ENCODE data around the gene NUB1. TPM values are rescaled to one million over a fixed set of nuclear protein-coding genes. Genes with fewer than 3 reads are reported as not detected.

The NUB1 gene
- total RNA-seq, 6 donors from 2014 or later = 37.0 to 80.0 (median 50.0) TPM

- H3K4me1 ChIP-seq = peaks cover 17 to 19% (median 18%) of the 10 kb centered on the region in 4 donors
Observed at GRCh38 chr7:151343516-151343915, 1.9 kb downstream of the NUB1 start.

GRCh38 chr7:151345576-151346469 is 4.2 kb downstream of the NUB1 start:
- H3K27ac ChIP-seq = no peak overlapping the region
- DNase-seq (no peak), ATAC-seq (ENCODE audit: low FRiP score in 2 of 2) (no peak)
- H3K4me1 ChIP-seq = peaks cover 25 to 38% (median 32%) of the 10 kb centered on the region in 4 donors
- no peak overlapping the region for H3K4me3 ChIP-seq
- H3K9me3 ChIP-seq = no peaks in the 10 kb centered on the region
- H3K27me3 ChIP-seq = no peaks in the 10 kb centered on the region
- TF ChIP-seq POLR2A (IDR thresholded peaks at IDR 0.05) (no peak), CTCF (IDR thresholded peaks at IDR 0.05) (no peak), POLR2AphosphoS5 (IDR thresholded peaks at IDR 0.05) (no peak), EP300 (IDR thresholded peaks at IDR 0.05) (no peak)
- 80 to 90% methylated on average over 2 of the region's 2 CpGs for WGBS, 2 donors
- peaks cover 9 to 46% (median 20%) of the 10 kb centered on the region in 4 donors for H3K36me3 ChIP-seq

More at GRCh38 chr7:151343516-151343915, 1.9 kb downstream of the NUB1 start:
- ATAC-seq (ENCODE audit: low FRiP score in 2 of 2) (no peak), DNase-seq (no peak)
- Histone ChIP-seq H3K27me3 (no peaks in the 10 kb centered on the region), H3K9me3 (no peaks in the 10 kb centered on the region), H3K27ac (no peak overlapping the region), H3K4me3 (no peak overlapping the region), H3K36me3 (peaks cover 9 to 37% (median 19%) of the 10 kb centered on the region in 4 donors)
- WGBS, 2 donors = 94 to 95% methylated on average over 9 of the region's 9 CpGs
- TF ChIP-seq POLR2AphosphoS5 (IDR thresholded peaks at IDR 0.05) (no peak), CTCF (IDR thresholded peaks at IDR 0.05) (no peak), POLR2A (IDR thresholded peaks at IDR 0.05) (no peak), EP300 (IDR thresholded peaks at IDR 0.05) (no peak)

GRCh38 chr7:151346470-151346769 is 4.8 kb downstream of the NUB1 start:
- TF ChIP-seq POLR2A (IDR thresholded peaks at IDR 0.05) (no peak), EP300 (IDR thresholded peaks at IDR 0.05) (no peak), POLR2AphosphoS5 (IDR thresholded peaks at IDR 0.05) (no peak), CTCF (IDR thresholded peaks at IDR 0.05) (no peak)
- H3K27ac ChIP-seq = no peak overlapping the region
- H3K9me3 ChIP-seq = no peaks in the 10 kb centered on the region
- peaks cover 9 to 50% (median 26%) of the 10 kb centered on the region in 4 donors for H3K36me3 ChIP-seq
- ATAC-seq (ENCODE audit: low FRiP score in 2 of 2) (no peak), DNase-seq (no peak)
- peaks cover 21 to 37% (median 30%) of the 10 kb centered on the region in 4 donors for H3K4me1 ChIP-seq
- H3K27me3 ChIP-seq = no peaks in the 10 kb centered on the region
- no peak overlapping the region for H3K4me3 ChIP-seq
- WGBS, 2 donors = 67 to 68% methylated on average over 2 of the region's 2 CpGs

GRCh38 chr7:151347200-151347599 is 5.6 kb downstream of the NUB1 start:
- no peak for ATAC-seq (ENCODE audit: low FRiP score in 2 of 2)
- no peak overlapping the region for H3K27ac ChIP-seq
- H3K4me1 ChIP-seq = peaks cover 21 to 37% (median 30%) of the 10 kb centered on the region in 4 donors
- no peaks in the 10 kb centered on the region for H3K27me3 ChIP-seq
- H3K9me3 ChIP-seq = no peaks in the 10 kb centered on the region
- H3K4me3 ChIP-seq = no peak overlapping the region
- WGBS, 2 donors = 94 to 96% methylated on average over 6 of the region's 6 CpGs
- TF ChIP-seq CTCF (IDR thresholded peaks at IDR 0.05) = no peak
- TF ChIP-seq EP300 (IDR thresholded peaks at IDR 0.05) = no peak
- no peak for TF ChIP-seq POLR2AphosphoS5 (IDR thresholded peaks at IDR 0.05)
- no peak for TF ChIP-seq POLR2A (IDR thresholded peaks at IDR 0.05)
- no peak for DNase-seq
- H3K36me3 ChIP-seq = peaks cover 13 to 58% (median 32%) of the 10 kb centered on the region in 4 donors
